Ishikawa (cell line): ENCODE results near the gene PRL.
A peak's percentile ranks its signal among the peaks of the same experiment; 100 is the strongest.

Experiments used
- CEBPB ChIP-seq: IDR thresholded peaks from 2 replicates; pipeline ENCODE4 v1.6.1; 2012
- CREB1 ChIP-seq: IDR thresholded peaks from 2 replicates; pipeline ENCODE4 v1.6.1; 2012; ENCODE audit warnings: low read depth
- EGR1 ChIP-seq: IDR thresholded peaks from 2 replicates; pipeline ENCODE4 v1.6.1; 2012
- EP300 ChIP-seq: IDR thresholded peaks from 2 replicates; pipeline ENCODE4 v1.6.1; 2012; ENCODE audit warnings: borderline replicate concordance
- FOXM1 ChIP-seq: IDR thresholded peaks from 2 replicates; pipeline ENCODE4 v1.6.1; 2012; ENCODE audit warnings: low read depth, borderline replicate concordance
- MAX ChIP-seq: IDR thresholded peaks from 2 replicates; pipeline ENCODE4 v1.6.1; 2012
- NFIC ChIP-seq: IDR thresholded peaks from 2 replicates; pipeline ENCODE4 v1.6.1; 2012
- RAD21 ChIP-seq: IDR thresholded peaks from 2 replicates; pipeline ENCODE4 v1.6.1; 2012; ENCODE audit warnings: low read depth
- REST ChIP-seq: IDR thresholded peaks from 2 replicates; pipeline ENCODE4 v1.6.1; 2012; ENCODE audit warnings: low read depth, mild to moderate bottlenecking
- TAF1 ChIP-seq: IDR thresholded peaks from 2 replicates; pipeline ENCODE4 v1.6.1; 2012; ENCODE audit warnings: low read depth, mild to moderate bottlenecking
- TCF12 ChIP-seq: IDR thresholded peaks from 2 replicates; pipeline ENCODE4 v1.6.1; 2012; ENCODE audit warnings: low read depth
- TEAD4 ChIP-seq: IDR thresholded peaks from 2 replicates; pipeline ENCODE4 v1.6.1; 2012
- USF1 ChIP-seq: IDR thresholded peaks from 2 replicates; pipeline ENCODE4 v1.6.1; 2012
- YY1 ChIP-seq: IDR thresholded peaks from 2 replicates; pipeline ENCODE4 v1.6.1; 2012; ENCODE audit warnings: low read depth
- ZBTB7A ChIP-seq: IDR thresholded peaks from 2 replicates; pipeline ENCODE4 v1.6.1; 2012; ENCODE audit warnings: low read depth

PRL gene

GRCh38 chr6:22296936-22297335 is at the start of gene PRL:
Gene PRL, minus strand, starts transcription at chr6:22297036. Its CDS starts 54 bp downstream, at chr6:22296982.
- TF ChIP-seq TCF12 = no peak
- TF ChIP-seq TEAD4 = no peak
- TF ChIP-seq USF1 = no peak
- TF ChIP-seq NFIC = no peak
- no peak for TF ChIP-seq FOXM1
- no peak for TF ChIP-seq REST
- TF ChIP-seq MAX = no peak
- no peak for TF ChIP-seq RAD21
- TF ChIP-seq EGR1 = no peak
- TF ChIP-seq TAF1 = no peak
- TF ChIP-seq ZBTB7A = no peak
- no peak for TF ChIP-seq CEBPB

- TF ChIP-seq USF1 = no peak
- no peak for TF ChIP-seq YY1
- TF ChIP-seq NFIC = no peak
- TF ChIP-seq TAF1 = no peak
- TF ChIP-seq FOXM1 = no peak
- TF ChIP-seq CREB1 = no peak
- TF ChIP-seq RAD21 = peak; percentile 38
Observed at GRCh38 chr6:22343864-22344263, 47.0 kb upstream of the PRL start.

- no peak for TF ChIP-seq YY1
- TF ChIP-seq FOXM1 = no peak
- no peak for TF ChIP-seq CREB1
- no peak for TF ChIP-seq TAF1
- no peak for TF ChIP-seq CEBPB
- TF ChIP-seq EGR1 = no peak
- no peak for TF ChIP-seq RAD21
- no peak for TF ChIP-seq TCF12
- no peak for TF ChIP-seq ZBTB7A
- no peak for TF ChIP-seq EP300
- TF ChIP-seq NFIC = no peak
- TF ChIP-seq MAX = no peak
- TF ChIP-seq TEAD4 = no peak
- no peak for TF ChIP-seq REST
Observed at GRCh38 chr6:22334778-22335177, 37.9 kb upstream of the PRL start.

DNA sequence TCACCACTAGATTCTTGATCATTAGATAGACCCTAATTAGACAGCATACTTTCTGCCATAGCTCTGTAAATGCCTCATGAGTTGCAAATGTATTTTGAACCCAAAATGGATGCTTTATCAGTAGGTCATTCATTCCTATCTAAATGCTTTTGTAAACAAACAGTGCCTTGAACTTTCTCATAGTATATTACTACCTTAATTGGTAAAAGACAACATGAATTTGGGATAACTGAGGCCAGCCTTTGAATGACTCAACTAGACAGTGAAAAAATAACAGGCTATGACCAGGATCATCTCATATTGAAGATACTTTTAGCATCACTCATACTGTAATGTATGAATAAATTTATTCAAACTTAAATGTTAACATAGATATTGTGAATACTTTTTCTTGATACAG is 37.0 kb upstream of the PRL start:
- TF ChIP-seq TAF1 = no peak
- TF ChIP-seq FOXM1 = no peak
- TF ChIP-seq RAD21 = no peak
- no peak for TF ChIP-seq CREB1
- no peak for TF ChIP-seq MAX
- TF ChIP-seq NFIC = no peak

- no peak for TF ChIP-seq CEBPB
- no peak for TF ChIP-seq MAX
- no peak for TF ChIP-seq REST
- no peak for TF ChIP-seq NFIC
- no peak for TF ChIP-seq CREB1
- no peak for TF ChIP-seq TCF12
- TF ChIP-seq YY1 = no peak
- TF ChIP-seq FOXM1 = no peak
- no peak for TF ChIP-seq USF1
Observed at GRCh38 chr6:22332711-22333110, 35.9 kb upstream of the PRL start.
